ENCODE results near the gene IL1F10.

DNA sequence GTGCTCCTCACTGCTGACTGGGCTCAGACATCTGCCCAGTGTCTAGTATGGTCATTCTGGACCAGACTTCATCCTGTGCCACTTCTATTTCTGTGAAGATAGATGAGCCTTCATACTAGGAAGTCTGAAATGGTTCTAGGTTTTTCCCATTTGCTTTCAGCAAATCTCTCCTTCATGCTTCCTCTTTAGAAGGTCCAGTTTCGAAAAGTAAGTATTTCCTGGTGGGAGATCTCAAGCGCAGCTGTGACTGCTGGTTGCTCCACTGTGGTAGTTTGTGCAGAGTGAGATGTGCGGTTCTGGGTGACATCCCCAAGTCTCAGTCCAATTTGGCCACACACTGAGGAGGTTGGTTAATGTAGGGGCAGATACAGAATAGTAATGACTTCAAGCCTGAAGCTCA lies 29.5 kb upstream of the IL1F10 start:
- no peak for TF ChIP-seq FOXA1 (IDR thresholded peaks at IDR 0.05)
- TF ChIP-seq, protein P1, sequence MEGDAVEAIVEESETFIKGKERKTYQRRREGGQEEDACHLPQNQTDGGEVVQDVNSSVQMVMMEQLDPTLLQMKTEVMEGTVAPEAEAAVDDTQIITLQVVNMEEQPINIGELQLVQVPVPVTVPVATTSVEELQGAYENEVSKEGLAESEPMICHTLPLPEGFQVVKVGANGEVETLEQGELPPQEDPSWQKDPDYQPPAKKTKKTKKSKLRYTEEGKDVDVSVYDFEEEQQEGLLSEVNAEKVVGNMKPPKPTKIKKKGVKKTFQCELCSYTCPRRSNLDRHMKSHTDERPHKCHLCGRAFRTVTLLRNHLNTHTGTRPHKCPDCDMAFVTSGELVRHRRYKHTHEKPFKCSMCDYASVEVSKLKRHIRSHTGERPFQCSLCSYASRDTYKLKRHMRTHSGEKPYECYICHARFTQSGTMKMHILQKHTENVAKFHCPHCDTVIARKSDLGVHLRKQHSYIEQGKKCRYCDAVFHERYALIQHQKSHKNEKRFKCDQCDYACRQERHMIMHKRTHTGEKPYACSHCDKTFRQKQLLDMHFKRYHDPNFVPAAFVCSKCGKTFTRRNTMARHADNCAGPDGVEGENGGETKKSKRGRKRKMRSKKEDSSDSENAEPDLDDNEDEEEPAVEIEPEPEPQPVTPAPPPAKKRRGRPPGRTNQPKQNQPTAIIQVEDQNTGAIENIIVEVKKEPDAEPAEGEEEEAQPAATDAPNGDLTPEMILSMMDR (IDR thresholded peaks at IDR 0.05; ENCODE audit: low read depth, low read length, missing input control), result no peak
- TF ChIP-seq EGR1 (IDR thresholded peaks at IDR 0.05; ENCODE audit: low read depth in 2 of 2), result no peak
- TF ChIP-seq NR2F2 (IDR thresholded peaks at IDR 0.05), result no peak
- TF ChIP-seq, protein P2, sequence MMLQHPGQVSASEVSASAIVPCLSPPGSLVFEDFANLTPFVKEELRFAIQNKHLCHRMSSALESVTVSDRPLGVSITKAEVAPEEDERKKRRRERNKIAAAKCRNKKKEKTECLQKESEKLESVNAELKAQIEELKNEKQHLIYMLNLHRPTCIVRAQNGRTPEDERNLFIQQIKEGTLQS (IDR thresholded peaks at IDR 0.05), result no peak

All from liver (tissue), 3 donors.